GM19239 (cell line): ENCODE data around the gene ATP2B1.
A peak's percentile ranks its signal among the peaks of the same experiment; 100 is the strongest.

ENCODE experiments used
- DNase-seq: peaks from one replicate; pipeline ENCODE4 v3.0.0; 2011; ENCODE audit warnings: low spot score; ENCODE audit not compliant: insufficient read length
- FAIRE-seq: peaks from 2 replicates; lab custom pipeline; 2011; peaks lifted over from hg19 to GRCh38; lab: Jason Lieb, UNC

ATP2B1 gene

DNA sequence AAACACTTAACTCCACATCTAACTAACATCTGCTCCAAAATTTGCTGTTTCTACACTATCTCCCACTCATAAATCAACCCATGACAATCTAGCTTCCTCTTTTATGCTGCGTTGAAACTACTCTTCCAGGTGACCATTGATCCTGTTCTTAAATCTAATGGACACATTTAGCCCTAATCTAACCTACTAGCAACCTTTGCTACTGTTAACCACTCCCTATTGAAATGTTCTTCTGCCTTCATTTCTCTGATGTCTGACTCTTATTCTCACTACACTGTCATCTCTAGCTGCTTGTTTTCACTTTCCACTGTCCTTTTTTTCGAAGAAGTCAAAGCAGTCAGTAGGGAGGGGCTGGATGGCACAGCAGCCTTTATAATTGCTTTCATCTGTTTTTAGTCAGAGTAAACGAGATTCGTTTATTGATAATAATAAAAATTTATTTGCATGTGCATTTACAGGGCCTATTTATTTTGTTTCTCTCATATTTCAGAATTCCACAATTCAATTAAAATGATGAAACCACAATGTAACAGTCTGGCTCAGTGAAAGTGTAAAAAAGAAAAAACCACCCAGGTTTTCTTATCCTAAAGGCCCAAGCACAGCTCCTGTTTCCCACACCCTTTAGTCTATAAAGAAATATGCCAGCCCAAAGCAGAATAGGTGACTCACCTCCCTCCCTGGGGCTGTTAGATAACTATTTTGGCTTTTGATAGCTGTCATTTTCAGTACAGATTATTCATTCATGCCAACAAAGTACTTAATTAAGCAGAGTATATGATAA lies 44.9 kb downstream of the ATP2B1 start:
- no peak for DNase-seq
- peak; percentile 88 for FAIRE-seq

DNA sequence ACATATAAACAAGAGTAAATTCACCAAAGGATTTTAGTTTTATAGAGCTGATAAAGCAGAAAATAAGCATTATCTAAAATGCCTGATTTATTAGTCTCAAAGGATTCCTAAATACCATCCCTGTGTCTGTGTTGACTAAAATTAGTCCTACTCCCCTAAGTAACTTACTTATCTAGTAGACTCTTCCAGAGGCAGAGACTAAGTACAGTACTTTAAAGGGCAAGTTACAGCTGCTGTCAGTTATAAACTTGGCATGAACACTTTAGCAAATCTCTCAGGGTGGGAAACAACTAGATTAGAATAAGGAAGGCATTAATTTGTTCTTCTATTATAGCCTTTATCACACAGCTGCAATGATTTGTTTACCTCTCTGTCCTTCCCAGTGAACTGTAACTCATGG lies 46.0 kb downstream of the ATP2B1 start:
- DNase-seq (no peak), FAIRE-seq (peak; percentile 61)

DNA sequence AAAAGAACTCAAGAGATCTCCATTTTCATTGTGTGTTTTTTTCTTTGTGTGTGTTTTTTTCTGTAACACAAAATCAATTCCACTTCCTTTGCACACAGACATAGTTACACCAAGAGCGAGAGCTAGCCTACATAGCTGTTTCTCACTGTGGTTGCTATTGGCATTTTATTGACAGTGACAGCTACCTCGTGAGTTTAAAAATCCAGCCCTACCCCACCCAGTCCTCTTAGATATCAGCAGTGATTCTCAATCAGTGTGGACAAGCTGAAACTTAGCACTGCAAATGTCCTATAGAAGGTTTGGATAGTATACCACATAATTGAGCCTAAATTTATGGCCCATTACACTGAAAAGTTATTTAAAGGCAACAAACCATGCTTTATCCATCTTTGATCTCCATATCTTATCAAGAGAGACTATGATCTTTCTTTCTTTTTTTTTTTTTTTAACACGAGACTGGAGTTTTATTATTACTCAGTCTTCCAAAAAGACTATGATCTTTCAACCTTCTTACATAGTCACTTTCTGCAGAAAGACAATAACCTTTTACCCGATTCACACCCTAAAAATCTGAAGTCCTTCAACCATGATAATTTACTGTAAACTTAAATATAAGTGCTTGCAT lies 46.8 kb downstream of the ATP2B1 start:
- peak; percentile 79 for FAIRE-seq
- no peak for DNase-seq

DNA sequence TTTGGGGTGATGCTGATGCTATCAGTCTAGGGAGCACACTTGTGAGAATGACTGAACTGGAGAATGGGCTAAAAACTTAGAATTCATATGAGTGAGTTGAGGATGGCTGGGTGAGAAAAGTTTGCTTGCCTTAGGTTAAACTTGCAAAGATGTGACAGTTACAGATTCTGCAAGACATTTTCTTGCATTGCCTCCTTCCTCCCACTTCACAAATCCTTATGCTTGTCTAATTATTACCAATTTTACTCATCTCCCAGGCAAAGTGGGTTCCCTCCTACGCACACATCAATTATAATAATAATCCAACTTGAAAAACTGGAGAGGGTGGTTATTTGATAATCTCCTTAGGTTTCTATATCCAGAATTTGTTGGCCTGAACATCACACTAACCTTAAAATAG lies 50.9 kb downstream of the ATP2B1 start:
- no peak for FAIRE-seq
- no peak for DNase-seq

DNA sequence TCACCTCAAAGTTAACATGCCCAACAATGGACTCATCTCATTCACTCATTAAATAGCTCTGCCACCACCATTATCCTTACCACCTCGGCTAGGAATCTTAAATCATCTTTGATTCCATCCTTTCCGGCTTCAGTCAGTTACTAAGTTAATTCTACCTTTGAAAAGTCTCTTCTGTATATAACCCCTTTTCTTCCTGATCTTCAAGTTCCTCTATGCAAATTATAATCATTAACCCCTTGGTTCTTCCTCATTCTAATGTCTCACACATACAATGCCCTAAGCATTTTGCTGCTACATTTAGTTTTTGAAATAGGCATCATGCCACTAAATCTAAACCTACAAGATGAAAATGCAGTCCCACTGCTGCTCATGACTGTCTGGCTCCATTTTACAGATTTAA lies 51.6 kb downstream of the ATP2B1 start:
- DNase-seq = no peak
- FAIRE-seq = no peak

DNA sequence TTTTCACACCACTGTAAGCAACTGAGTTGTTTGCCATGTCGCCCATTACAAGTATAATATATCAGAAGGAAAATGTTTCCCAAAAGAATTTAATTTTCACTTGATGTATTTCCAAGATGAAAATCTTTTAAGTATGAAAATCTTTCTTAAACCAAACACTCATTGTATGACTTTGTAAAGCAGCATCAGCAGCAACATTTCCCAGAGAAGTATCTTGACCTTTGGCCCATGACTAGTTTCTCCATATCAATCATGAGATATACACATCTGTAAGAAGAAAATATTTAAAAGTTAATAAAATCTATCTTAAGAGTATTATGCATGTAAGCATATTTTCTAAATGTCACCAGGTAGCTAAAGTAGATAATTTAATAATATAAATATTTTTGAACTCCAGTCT lies 52.8 kb downstream of the ATP2B1 start:
- no peak for DNase-seq
- FAIRE-seq = peak; percentile 45

DNA sequence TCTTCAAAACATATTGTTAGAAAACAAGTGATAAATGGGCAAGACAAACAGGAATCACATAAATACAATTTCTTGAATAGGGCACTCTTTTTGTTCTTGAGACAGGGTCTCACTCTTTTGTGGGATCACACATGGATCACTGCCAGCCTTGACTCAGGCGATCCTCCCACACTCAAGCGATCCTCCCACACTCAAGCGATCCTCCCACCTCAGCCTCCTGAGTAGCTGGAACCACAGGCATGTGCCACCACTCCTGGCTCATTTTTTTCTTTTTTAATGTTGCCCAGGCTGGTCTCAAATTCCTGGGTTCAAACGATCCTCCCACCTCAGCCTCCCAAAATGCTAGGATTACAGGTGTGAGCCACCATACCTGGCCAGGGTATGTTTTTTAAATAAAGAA lies 57.4 kb downstream of the ATP2B1 start:
- FAIRE-seq (no peak), DNase-seq (no peak)

DNA sequence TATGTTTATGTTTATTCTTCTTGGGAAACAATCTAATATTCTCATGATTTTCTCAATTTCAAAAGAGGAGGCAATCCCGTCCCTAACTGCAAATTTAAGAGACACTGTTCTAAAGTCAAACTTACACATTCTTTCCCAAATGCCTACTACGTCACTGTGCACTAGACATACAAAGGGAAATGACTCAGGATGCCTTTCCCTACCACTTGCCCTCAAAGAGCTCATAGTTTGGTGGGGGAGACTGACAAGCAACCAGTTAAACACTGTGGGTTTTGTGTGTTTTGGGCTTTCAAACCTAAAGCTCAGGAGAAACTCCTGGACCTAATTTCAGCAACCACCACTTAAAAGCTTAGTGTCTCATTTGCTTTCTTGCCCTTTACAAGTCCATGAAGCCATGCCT lies 58.4 kb downstream of the ATP2B1 start:
- no peak for FAIRE-seq
- no peak for DNase-seq

DNA sequence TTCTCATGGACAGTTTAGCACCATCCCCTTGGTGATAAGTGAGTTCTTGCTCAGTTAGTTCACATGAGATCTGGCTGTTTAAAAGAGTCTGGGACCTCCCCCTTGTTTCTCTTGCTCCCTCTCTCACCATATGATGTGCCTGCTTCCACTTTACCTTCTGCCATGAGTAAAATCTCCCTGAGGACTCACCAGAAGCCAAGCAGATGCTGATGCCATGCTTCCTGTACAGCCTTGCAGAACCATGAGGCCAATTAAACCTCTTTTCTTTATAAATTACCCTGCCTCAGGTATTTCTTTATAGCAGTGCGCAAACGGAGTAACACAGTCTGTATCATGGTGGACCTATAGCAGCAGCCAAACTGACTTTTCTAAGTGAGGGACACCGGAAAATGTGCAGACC lies 58.8 kb downstream of the ATP2B1 start:
- FAIRE-seq (no peak), DNase-seq (no peak)

DNA sequence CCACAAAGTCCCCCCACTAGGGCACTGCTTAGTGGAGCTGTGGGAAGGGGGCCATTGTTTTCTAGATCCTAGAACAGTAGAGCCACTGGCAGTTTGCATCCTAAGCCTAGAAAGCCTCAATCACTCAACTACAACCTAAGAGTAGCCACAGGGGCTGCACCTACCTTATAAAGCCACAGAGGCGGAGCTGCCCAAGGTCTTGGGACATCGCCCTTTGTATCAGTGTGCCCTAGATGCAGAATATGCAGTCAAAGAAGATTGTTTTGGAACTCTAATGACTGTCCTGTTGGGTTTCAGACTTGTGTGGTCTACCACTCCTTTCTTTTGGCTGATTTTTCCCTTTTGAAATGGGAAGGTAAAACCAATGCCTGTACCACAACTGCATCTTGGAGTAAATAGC lies 59.5 kb downstream of the ATP2B1 start:
- FAIRE-seq = no peak

DNA sequence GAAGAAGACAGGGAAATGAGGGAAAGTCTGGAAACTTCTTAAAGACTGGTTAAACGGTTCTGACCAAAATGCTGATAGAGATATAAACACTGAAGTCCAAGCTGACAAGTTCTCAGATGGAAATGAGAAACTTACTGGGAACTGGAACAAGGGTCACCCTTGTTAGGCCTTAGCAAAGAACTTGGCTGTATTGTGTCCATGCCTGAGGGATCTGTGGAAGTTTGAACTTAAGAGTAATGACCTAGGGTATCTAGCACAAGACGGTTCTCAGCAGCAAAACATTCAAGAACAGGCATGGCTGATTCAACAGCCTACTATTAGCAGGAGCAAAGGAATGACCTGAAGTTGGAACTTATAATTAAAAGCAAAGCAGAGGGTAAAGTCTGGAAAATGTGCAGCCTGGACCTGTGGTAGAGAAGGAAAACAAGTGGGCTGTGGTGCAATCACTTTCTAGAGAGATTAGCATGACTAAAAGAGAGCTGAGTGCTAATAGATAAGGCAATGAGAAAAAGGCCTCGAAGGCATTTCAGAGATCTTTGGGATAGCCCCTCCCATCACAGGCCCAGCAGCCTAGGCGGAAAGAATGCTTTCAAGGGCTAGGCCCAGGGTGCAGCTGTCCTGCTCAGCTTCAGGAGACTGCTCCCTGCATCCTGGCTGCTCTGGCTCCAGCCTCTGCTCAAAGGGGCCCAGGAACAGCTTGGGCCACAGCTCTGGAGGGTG lies 60.3 kb downstream of the ATP2B1 start:
- FAIRE-seq (no peak), DNase-seq (no peak)

More for the DNA sequence above, 59.5 kb downstream of the ATP2B1 start:
- DNase-seq = no peak

DNA sequence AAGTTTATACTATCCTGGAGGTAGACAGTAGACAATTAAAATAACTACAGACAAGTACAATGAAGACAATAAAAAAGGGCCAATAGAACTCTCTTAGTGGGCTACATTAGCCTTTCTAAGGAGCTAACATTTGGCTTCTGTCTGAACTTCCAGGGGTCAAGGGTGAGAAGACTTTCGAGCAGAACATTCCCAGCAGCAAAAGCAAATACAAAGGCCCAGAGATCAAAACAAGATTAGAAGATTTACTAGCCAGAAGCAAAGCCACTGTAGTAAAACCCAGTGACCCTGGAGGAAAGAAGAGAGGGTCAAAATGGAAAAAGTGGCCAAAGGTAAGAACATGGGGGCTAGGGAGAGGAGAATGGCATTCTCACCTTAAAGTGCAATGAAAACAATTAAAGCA lies 63.2 kb downstream of the ATP2B1 start:
- no peak for FAIRE-seq
- no peak for DNase-seq

DNA sequence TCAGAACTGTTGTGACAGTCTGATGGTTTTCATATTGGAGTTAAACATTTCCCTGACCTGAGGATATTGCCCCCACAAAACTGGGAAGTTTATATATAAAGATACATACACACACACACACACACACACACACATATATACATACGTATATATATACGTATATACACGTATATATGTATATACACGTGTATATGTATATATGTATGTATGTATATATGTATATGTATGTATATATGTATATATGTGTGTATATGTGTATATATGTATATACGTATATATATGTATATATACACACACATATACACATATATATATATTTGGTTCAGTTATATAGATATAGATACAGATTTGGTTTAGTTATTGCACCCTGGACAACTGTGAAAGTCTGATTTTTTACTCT lies 65.7 kb downstream of the ATP2B1 start:
- FAIRE-seq = no peak
- no peak for DNase-seq

DNA sequence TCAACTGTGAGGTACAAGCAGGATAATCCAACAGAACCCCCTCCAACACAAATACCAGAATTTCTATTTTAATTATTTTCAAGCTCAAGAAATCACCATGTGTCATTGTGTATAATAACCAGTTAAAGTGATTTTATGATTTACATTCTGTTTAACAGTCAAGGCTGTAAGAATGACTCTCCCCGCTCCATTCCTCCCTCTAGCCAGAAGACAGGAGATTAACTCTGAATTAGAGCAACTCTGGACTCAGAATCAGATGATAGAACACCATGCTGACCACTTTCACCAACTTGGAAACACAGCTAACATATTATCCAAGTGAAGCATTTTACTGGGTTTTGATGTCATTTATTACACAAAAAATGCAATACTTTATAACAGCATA lies 71.9 kb downstream of the ATP2B1 start:
- DNase-seq (no peak), FAIRE-seq (no peak)

DNA sequence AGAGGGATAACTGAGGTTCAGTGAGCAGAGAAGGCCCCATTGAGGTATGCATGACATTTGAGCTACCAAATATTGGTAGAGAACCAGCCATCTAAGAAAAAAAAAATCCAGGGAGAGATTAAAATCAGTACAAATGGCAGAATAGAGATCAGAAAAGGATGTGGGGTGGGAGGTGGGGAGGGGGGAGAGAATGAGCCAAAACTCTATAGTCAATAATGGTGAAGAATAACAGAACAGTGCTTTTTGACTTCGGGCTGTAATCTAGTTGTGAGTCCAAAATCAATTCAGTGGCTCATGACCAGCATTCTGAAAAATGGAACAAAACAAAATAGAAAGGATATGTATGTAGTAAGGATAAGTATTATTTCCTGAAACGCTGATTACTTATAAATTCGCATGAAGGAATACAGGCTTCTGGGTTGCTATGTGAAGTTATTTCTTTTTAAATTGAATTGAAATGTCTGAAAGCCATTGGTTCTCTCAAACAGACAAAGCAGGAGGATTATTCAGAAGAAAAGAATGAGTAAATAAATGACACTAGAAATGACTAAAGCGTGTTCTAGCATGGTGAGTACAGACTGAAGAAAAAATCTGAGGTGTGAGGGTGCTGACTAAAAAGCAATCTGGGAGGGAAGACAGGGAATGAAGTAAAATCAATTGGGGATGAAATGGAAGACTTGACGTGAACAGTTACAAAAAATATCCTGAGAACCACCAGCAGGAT lies 72.4 kb downstream of the ATP2B1 start:
- FAIRE-seq = no peak
- no peak for DNase-seq

DNA sequence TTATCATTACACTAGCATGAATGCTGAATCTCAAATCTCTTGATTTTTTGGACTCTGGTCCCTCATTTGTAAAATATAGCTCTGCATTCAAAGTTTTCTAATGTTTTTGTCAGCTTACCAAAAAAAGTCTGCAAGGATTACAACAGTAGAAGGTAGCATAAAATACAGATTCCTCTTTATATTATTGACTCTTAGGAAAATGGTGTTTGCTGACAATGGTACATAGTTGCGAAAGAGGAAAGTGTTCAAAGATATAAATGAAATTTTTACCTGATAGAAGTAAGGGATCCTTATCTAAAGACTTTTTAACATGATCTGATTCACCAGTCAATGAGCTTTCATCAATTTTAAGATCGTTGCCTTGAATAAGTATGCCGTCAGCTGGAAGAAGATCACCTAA lies 74.1 kb downstream of the ATP2B1 start:
- no peak for FAIRE-seq
- DNase-seq = no peak

DNA sequence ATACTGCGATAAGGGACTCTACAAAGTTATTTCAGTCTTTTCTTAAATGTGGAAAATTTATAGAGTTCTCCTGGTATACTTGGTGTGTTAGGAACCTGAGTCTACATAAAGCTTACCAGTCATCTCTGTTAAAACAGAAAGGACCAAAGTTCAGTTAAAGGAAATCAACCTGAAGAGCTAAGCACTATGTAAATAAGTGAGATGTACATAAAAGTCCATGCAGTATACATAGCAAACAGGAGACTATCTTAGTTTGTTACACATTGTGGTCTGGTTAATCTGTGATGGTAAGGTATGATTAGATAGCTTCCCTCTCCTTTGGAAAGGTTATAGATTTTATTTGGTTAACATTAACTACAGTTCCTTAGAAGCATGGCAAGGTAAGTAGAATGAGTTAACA lies 75.9 kb downstream of the ATP2B1 start:
- no peak for DNase-seq

DNA sequence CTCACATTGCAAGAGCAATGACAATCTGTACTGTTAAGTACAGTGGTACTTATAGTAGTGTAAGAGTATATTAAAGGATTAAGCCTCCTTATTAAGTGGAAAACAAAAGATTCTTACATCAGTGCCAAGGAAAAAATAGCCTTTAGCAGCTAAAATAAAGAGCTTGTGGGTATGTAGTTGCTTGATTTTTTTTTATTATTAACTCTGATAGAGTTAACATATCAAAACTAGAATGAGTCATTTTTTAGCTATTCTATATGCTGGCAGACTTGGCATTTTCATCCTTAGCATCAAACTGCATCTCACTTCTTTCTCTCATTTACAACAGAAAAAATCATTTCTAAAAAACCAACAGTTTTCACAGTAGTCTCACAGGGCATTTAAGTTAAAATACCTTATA lies 86.5 kb downstream of the ATP2B1 start:
- FAIRE-seq (no peak), DNase-seq (no peak)

More for the DNA sequence above, 75.9 kb downstream of the ATP2B1 start:
- no peak for FAIRE-seq

DNA sequence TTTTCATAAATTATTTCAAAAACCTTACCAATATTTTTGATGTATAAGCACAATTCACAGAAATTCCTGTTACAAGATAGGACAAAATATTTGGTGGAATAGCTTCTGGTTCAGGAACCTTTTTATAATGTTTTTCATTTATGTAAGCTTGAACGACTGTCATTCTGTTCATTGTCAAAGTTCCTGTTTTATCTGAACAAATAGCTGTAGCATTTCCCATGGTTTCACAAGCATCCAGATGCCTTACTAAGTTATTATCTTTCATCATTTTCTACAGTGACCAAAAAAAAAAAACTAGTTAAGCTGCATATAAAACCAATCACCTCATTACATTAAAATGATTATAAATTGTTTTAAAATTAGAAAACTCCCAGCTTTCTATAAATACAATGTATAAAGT lies 87.1 kb downstream of the ATP2B1 start:
- FAIRE-seq = no peak

DNA sequence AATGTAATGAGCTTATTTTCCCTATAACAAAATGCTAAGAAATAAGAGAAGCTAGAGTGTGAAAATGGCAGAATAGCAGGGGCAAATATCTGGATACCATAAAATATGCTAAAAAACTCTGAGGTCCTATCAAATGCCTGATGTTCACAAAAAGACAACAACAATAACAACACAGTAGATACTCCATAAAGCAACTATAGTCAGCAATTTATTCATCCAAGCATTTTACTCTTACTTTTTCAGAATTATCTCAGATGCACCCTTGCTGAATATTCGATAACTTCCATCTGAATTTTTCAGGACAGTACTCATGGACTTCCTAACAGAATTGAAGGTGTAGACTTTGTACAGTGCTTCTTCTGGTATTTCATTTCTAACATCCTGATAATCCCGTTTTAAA lies 88.9 kb downstream of the ATP2B1 start:
- no peak for DNase-seq
- FAIRE-seq = peak; percentile 21

More for the DNA sequence above, 87.1 kb downstream of the ATP2B1 start:
- no peak for DNase-seq
